GM19099 (cell line): Measurements from ENCODE around the gene FOXA2.

Experiments used
- POLR2A ChIP-seq: IDR thresholded peaks from 3 replicates; pipeline ENCODE4 v1.6.1; 2011; ENCODE audit warnings: low read depth; ENCODE audit not compliant: insufficient read length; ENCODE audit errors: extremely low read depth

Gene FOXA2

DNA sequence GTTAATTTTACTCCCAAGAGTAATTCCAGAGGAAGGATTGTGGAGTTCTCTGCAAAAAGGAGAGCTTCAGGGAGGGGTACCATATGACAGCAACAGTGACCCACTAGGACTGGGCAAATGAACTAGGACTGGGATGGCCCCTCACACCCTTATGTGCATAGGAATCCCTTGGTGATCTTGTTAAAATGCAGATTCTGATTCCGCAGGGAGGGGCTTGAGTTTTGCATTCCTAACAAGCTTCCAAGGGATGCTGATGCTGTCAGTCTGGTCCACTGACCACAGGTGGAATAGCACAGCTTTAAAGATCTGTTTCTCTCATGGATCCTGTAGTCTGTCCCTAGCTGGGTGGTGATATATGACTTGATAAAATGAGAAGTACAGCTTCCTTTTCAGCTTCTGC, 6.3 kb upstream of the FOXA2 start:
- no peak for TF ChIP-seq POLR2A

DNA sequence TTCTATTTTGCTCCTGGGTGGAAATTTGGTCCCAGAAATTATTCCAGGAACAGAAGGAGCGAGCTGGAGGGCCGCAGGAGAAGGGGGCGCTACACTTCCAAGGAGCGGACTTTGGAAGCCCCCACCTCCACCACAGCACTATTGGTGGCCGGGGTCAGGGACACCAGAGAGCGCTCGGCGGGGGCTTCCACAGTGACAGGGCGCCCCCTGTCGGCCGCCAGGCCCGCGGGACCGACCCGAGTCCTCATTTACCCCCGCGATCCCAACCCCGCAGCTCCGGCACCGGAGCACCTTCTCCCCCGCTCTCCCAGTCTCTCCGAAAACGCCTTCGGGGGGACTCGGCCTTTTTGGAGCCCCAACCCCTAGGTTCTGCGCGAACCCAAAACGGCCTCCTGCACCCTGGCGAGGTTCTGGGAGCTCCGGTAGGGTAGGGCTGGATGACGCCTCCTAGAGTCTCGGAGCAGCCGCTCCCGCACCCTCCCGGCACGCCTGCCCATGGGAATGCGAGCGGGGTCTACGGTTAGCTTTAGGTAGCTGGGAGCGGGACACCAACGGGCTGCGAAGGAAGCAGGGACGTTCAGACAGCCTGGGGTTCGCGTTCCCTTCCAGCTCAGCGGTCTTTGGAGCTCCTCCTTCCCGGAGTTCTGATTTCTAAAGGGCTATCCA, 2.4 kb upstream of the FOXA2 start:
- TF ChIP-seq POLR2A, result no peak

DNA sequence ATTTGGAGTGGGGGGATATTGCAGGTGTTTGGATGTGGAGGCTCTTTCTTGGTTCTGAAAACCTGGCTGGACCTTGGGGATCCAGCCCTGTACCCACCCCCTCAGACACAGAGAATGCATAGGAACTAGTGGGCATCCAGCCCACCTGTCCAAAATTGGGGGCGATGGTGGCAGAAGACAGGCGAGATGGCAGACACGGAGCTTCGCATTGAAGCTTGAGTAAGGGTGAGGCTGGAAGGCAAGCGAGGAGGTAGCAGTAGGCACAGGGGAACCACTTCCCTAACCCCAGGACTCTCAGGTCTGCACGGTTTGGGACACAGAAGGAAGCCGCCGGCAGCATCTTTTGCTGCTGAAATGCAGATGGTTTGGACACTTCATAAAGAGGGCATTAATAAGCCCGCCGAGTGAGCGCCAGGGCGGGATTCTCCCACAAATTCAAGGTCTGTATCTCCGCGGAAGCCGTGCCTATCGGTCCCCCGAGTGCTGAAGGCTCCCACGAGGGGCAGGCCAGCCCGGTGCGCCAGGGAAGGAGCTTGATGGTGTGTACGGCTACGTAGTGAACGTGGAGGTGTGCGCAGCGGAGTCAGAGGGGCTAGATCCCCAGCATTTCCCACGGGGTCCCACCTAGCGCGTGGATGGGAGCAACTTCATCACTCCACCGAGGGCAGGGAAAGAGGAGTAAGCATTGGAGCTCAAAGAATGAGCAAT, 1.6 kb upstream of the FOXA2 start:
- no peak for TF ChIP-seq POLR2A

DNA sequence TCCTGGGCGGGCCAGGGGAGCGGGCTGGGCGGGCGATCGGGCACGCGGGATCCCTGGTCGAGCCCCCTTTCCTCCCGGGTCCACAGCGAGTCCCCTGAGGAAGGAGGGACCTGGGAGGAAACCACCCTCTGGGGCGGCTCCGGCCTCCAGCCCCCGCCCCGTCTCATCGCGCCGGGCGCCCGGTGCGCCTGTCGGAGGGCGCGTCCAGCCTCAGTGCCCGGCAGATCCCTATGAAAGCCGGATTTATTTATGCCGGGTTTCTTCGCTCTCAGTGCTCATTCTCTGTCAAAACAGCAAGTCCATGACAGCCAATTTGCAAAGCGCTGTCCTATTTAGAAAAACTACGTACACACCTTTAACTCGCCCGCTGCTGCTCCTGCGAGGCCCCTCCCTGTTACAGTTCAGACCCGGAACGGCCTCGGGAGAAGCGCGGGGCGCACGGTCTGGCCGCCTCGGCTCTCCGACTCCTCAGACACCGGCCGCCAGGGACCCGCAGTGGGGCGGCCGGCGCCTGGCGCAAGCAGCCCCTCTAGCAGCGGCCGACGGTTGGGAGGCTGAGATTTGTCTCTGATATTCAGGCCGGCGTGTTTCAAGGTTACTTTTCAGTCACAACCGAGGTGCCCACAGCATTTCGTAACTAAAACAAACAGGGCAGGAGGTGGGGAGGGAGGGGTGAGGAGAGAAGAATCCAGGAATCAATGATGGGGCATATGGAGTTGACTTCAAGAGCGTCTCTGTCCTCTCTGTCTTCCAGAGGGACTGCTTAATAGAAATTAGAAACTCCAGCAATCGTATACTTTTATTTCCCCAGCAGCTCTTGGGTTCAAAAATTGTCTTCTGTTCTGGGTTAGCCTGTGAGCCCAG, 782 bp upstream of the FOXA2 start:
- TF ChIP-seq POLR2A, result no peak

DNA sequence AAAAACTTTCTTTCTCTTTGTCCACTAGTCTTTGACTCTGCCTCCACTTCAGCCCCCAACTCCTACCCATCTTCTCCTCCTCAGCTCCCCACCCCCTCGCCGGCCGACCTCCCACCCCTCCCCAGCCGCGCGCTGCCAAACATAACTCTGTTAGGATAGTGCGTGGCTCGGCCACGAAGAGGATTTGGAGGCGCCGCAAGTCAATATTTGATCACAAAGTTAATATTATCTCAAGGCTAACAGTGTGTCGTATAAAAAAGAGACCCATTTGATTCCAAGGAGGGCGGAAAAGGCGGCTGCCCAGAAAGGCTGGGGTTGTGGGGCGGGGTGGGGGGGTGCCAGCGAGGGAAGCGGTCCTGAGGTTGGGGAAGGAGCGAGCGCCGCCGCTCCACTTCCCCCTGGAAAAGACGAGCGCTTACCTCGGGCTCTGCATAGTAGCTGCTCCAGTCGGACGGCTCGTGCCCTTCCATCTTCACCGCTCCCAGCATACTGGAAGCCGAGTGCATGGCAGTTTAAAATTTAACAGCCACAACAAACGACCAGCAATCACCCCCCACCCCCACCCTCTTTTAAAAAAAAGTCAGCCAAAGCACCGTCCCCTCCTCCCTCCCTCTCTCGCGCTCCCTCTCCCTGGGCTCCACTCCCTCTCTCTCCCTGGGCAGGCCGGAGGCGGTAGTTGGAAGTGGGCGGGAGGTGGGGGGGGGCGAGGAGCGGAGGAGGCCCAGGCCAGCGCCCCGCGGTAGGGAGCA, 425 bp downstream of the FOXA2 start:
- no peak for TF ChIP-seq POLR2A

DNA sequence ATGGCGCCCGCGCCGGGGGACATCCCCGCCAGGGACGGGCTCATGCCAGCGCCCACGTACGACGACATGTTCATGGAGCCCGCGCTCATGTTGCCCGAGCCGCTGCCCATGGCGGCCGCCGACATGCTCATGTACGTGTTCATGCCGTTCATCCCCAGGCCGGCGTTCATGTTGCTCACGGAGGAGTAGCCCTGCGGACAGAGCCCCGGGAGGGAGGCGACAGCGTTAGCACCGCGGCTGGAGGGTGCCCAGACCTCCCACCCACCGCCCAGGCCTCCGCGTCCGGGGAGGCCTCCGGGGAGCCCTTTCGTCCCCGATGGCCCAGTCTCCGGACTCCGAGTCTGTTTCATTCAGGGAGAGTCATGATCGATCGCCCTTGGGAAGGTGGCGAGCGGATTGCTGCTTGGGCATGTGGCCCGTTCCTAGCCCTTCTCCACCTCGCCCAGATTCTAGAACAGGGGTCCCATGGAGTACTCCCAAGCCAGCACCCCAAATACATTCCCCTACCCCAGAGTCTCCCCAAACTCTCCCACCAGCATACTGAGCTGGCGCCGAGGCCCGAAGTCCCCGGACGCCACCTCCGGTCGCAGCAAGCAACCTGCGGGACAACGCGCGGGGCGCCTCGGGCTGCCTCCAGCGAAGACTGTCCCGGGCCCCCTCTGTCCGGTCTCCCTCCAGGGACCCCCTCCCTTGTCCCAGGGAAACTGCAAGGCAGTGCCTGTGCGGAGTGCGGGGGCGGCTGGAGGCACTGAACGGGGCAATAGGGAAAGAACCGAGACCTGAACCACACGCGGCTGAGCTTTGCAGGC, 1.2 kb downstream of the FOXA2 start:
- no peak for TF ChIP-seq POLR2A

DNA sequence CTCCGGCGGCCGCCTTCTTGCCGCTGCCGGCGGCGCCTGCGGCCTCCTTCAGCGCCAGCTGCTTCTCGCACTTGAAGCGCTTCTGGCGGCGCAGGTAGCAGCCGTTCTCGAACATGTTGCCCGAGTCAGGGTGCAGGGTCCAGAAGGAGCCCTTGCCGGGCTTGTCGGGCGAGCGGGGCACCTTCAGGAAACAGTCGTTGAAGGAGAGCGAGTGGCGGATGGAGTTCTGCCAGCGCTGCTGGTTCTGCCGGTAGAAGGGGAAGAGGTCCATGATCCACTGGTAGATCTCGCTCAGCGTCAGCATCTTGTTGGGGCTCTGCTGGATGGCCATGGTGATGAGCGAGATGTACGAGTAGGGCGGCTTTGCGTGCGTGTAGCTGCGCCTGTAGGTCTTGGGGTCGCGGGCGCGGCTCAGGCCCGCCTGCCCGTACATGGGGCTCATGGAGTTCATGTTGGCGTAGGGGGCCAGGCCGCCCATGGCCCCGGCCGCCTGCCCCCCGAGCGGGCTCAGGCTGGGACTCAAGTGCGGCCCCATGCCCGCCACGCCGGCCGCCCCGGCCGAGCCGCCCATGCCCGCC, 1.9 kb downstream of the FOXA2 start:
- TF ChIP-seq POLR2A, result no peak

DNA sequence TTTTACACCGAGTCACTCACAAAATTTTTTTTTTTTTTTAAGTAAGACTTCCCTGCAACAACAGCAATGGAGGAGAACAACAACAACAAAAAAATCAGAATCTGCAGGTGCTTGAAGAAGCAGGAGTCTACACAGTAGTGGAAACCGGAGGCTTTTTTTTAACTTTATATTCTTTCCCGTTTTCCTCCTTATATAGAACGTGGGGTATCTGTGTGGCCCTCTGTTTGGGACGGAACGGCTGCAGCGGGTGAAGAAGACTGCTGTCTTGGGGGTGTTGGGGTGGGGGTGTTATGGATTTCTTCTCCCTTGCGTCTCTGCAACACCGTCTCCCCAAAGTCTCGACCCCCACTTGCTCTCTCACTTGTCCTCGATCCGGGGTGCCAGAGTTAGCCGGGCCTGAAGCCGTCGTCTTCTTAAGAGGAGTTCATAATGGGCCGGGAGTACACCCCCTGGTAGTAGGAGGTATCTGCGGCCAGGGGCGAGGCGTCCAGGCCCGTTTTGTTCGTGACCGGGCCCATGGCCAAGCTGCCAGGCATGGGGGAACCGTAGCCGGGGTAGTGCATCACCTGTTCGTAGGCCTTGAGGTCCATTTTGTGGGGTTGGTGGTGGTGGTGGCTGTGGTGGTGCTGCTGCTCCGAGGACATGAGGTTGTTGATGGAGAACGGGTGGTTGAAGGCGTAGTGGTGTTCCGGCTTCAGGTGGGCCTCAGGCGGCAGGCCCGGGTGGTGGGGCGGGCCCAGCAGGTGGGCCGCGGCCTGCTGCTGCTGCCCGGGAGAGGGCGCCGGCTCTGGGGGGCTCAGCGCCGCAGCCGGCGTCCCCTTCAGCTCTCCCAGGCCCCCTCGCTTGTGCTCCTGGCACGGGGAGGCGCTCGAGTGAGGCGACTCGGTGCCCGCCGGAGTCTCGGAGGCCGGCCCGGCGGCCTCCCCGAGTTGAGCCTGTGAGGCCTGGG, 2.7 kb downstream of the FOXA2 start:
- TF ChIP-seq POLR2A, result no peak

DNA sequence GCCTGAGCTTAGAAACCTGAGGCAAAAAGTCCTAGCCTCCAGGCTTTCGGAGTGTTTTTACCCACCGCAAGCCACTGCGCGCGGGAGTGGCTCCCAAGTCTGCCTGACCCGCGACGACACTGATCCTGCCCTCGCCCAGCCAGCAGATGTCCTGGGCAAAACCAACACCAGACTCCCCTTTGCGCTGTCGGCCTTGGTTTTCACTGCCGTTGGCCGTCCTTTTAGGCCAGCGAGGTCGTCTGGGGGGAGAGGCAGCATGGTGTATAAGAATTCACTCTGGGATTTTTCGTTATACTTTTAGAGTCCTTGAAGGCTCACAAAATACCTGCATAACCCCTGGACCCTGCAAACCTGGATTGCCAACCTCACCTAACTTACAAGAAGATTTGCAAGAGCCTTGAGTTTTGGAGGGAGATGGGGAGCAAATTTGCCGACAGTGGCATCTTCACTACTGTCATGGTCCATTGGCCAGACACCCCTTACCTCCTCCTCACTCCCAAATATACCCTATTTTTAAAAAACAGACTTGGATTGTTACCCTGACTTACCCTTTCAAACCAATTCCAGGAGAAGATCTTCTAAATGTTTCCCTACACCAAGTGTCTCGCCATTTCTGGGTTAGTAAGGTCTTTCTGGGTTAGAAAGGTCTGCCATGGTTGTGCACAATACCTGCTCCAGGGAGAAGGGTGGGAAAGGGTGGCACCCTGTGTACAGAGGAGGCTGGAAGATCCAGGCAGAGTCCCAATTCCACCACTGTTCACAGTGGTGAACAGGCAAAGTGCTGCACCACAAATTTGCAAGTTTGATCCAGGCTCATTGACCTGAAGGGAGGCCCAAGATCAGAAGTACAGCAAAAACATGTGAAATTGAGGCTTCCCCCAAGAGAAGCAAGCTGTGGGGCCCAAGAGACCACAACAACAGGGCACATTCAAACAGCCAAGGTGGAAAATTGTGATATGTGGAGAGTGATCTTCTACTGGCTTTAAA, 4.4 kb downstream of the FOXA2 start:
- TF ChIP-seq POLR2A, result no peak

DNA sequence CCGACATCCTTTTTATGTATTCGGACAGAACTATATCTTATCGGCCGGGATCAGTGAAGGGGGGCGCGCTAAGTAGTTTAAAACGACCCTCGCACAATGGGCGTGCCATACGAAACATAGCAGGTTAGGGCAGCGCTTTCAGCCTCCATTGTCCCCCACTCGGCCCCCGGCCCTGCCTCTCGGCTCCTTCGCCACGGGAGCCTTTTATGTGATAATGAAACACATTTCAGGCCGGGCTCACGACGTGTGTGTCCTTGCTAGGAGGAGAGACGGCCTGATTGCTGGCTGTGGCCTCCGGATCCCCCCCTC, 5.3 kb downstream of the FOXA2 start:
- no peak for TF ChIP-seq POLR2A

DNA sequence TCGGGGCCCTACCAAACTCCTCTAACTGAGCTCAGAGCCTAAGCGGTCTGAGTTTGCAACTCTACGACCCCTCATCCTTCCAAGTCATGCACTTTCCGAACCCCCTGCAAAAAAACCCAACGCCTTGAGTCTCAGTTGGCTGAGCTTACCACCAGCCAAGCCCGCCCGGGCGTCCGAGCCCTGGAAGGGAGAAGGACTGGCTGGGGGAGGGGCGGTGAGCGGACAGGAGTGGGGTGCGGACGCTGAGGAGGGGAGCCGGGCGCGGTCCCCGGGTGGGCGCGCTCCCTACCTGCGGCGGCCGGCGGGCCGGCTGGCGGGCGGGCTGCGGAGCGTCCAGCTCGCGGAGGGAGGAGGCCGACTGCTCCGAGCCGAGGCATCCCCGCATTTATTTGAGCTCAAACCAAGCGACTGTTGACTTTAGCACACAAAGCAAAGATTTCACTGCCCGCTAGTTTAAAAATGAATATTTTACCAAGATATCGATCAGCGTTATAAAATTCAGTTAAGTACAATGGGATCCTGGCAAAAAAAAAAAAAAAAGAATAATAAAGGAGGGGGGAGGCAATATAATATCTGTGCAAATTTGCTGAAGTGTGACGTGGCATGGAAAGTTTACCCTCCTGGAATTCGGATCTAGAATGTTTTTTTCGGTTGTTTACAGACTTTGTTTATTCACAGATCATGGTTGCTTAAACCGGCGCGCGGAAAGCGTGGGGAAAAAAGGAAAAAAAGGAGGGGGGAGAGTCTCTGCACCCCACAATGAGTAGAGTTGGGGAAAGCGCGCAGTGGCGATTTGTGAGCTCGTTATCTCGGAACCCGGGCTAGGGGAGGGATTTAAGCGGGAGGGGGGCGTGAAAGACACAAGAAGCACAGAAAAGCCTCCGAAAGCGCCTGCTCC, 5.9 kb downstream of the FOXA2 start:
- TF ChIP-seq POLR2A, result no peak
